DMS53 treated with DMSO at 0.1 percent for 48 hours (cell line): ENCODE measurements around the gene PANK4.

Source experiments
- DNase-seq: peaks from one replicate; lab custom pipeline; 2025; ENCODE audit not compliant: unreplicated experiment; lab: John Stamatoyannopoulos, UW

PANK4 gene

GRCh38 chr1:2546515-2547209, 20.3 kb upstream of the PANK4 start:
- DNase-seq: peak; percentile 81

DNA sequence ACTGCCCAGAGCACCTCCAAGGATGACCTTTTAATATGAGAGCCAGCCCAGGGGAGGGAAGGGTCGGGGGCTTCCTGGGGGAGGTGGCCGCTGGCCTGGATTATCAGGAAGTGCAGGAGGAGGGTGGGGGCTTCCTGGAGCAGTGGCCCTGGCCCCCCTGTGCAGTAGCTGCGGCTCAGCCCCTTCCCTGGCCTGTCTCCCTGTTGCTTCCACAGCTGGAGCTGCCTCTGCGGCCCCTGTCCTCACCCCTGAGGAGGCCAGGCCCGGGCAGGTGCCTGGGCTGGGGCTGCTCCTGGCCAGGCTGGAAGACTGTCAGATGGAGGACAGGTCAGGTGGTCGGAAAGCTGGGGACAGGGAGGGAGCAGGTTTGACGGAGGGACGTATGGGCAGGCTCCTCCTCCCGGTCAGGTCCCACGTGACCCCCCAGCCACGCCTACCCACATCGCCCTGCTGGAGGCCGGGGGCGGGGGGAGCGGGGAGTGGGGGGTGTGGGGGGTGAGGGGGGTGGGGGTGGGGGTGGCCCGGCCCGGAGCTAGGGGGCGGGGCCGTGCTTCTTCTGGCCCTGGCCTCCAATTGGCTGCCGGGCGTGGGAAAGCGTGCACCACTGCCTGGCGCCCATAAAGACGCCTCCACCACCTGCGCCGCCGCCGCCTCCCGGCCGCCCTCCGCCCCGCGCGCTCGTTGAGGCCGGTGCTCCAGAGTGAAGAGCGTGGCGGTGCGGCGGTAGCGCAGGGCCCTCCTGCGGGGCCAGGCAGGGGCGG, 19.5 kb upstream of the PANK4 start:
- peak; percentile 89 for DNase-seq

- DNase-seq: no peak
These were observed 18.7 kb upstream of the PANK4 start for GRCh38 chr1:2544875-2545640.

DNA sequence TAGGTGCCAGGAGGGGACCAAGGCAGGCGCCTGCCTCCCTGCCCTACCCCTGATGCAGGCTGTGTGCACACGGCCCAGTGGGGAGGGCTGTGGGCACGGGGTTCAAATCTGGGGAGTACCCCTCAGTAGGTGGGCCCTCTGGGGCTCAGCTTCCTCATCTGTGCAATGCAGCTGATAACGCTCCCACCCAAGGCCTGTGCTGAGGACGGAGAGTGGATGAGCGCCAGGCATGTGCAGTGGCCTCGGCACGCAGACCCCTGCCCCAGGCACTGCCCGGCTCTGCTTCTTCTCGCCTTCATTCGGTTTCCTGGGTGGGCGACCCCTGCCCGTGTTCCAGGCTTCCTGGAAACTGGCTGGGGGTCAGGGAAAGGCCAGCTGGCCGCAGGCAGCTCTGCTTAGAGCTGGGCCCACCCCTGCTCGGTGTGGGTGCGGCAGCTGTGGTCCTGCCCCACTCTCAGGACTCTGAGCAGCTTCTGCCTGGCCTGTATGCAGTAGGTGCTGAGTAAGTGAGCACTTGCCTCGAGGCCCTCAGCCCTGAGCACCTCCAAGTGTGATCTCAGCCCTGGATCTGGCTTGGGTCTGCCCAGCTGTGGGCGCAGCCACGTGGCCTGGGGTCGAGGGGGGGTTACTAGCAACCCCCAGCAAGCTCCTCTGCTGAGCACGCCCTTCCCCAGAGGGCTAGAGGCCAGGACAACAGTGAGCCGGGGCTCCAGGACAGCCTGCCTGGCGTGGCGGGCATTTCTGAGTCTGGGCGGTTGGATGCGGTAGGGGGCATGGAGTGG, 17.9 kb upstream of the PANK4 start:
- no peak for DNase-seq

DNA sequence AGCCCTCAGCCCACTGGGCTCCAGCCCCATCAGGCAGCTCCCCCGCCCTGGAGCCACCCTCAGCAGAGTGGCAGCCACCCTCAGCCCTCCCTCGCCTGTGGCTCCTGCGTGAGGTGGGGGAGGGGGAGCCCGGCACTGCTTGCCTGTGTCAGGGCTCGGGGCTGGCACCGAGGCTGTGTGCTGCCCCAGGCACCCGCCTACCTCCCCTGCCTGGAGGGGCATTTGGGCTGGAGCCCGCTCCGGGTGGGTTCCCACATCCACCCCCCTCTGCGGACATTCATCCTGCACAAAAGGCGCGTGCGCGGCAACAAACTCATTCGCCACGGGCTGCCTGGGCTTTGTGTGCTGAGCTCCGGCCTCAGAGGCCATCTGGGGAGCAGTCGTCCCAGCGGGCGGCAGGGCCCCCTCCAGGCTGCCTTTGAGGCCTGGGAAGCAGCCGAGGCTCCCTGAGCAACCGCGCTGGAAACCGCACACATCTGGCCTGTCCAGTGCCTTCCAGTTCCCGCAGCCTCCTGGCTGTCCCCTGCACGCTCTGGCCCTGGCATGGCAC, 17.2 kb upstream of the PANK4 start:
- no peak for DNase-seq

- DNase-seq: no peak
These were observed 16.0 kb upstream of the PANK4 start for GRCh38 chr1:2542246-2542915.

GRCh38 chr1:2541619-2542245, 15.3 kb upstream of the PANK4 start:
- no peak for DNase-seq

DNA sequence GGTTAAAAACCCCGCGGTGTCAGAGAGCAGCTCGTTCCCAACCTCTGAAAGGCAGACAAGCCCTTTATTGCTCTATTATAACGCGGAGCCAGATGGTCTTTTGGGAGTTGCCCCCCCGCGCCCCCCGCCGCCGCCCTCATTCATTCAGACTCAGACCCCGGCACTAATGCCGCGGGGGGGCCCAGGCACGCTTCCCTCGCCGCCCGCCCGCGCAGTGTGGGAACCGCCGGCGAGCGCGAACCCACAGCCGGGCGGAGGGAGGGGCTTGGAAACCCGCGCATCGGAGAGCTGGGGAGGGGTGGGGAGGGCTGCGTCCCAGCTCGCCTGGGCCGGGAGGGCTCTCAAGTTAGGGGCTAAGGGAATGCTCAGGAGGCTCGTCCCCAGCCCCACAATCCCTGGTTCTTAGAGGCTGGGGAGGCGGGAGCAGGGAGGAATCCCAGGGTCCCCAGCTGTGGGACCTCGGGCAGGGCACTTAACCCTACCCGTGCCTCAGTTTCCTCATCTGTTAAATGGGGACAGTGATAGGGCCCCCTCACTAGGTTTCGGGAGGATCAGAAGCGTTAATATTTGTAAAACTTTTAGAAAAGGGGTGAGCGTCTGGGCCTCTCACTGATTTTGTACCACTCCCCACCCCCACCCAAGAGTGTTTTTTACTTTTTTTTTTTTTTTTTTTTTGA, 14.6 kb upstream of the PANK4 start:
- DNase-seq: no peak

DNA sequence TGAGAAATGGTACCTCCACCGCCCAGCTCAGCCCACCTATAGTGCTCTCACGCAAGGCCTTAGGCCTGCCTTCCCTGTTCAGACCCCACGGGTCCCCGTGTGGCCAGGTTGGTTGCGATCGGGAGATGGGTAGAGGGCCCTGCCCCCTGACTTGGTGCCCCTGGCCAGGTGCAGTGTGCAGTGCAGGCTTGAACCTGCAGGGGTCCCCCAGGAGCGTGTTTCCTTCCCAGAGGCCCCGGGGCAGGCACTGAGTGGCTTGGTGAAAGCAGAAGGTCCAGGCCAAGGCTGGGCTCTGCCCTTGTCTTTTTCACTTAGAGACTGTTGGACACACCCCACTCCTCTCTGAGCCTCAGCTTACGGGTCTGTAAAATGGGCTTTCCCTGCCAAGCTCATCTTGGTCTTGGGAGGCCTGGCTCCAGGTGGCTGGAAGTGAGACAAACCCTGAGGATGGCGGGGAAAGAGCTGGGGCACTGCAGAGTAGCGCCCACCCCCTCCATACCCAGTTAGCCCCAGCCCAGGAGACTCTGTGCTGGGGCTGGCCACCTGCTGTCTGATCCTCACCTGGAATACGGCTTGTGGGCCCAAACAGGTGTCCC, 13.0 kb upstream of the PANK4 start:
- DNase-seq: no peak

- no peak for DNase-seq
These were observed 12.5 kb upstream of the PANK4 start for GRCh38 chr1:2538872-2539271.

DNA sequence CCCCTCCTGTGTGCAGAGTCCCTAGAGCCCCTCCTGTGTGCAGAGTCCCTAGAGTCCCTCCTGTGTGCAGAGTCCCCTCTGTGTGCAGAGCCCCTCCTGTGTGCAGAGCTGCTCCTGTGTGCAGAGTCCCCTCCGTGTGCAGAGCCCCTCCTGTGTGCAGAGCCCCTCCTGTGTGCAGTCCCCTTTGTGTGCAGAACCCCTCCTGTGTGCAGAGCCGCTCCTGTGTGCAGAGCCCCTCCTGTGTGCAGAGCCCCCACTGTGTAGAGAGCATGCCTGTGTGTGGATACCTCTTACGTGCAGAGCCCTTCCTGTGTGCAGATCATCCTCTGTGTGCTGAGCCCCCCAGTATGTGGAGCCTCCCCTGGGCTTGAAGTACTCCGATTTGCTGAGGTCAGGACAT, 12.0 kb upstream of the PANK4 start:
- no peak for DNase-seq

- DNase-seq: no peak
These were observed 11.4 kb upstream of the PANK4 start for GRCh38 chr1:2537784-2538115.

DNA sequence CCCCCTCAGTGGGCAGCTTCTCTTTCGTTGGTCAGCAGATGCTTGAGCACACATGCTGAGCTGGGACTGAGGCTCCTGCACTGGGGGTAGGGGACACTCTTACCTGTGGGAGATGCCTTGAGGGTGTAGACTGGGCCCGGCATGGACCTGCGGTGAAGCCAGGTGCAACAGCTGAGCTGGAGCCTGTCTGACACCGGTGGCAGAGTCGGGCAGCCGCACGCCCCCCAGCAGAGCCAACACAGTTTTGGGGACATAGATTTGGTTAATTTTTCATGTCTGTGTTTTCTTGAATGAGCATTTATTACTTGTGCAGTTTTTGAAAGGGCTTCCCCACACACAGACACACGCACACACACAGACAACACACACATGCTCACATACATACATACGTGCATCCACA, 9.6 kb upstream of the PANK4 start:
- DNase-seq: no peak

- DNase-seq: no peak
These were observed 9.1 kb upstream of the PANK4 start for GRCh38 chr1:2535455-2535854.

GRCh38 chr1:2534687-2535441, 8.5 kb upstream of the PANK4 start:
- DNase-seq: peak; percentile 81

GRCh38 chr1:2534315-2534686, 7.9 kb upstream of the PANK4 start:
- DNase-seq: no peak

DNA sequence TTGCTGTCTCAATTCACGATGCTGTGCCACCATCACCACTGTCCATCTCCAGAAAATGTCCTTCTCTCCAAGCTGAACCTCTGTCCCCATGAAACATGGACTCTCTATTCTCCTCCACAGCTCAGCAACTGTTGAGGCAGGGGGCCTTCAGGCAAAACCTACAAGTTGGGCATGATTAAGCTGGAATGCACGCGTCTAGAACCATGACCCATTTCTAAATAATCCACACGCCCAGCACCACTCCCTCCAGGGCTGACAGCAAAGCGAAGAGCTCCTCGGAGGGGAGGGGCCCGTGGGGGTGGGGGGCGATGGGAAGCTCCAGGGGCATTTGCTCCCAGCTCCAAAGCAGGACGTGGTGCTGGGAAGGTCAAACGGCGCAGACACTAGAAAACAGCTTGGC, 7.0 kb upstream of the PANK4 start:
- no peak for DNase-seq

- no peak for DNase-seq
These were observed 6.2 kb upstream of the PANK4 start for GRCh38 chr1:2532485-2533160.
